Endodermal cell (in vitro differentiated cells): Measurements from ENCODE around the gene RAB11FIP2. TPM values are rescaled to one million over a fixed set of nuclear protein-coding genes. Genes with fewer than 3 reads are reported as not detected.
"Not testable (repeated sequence)": the region's sequence is repeated elsewhere in the genome, so short reads cannot be mapped to it uniquely, and the experiment has no call there.

Experiments
- DNase-seq: peaks from one replicate; pipeline ENCODE4 v3.0.0-alpha.2; 2017
- H3K27ac ChIP-seq: 2 replicates; pipeline ENCODE4 v1.5.1; 2013; ENCODE audit warnings: mild to moderate bottlenecking, low read depth, low read length, moderate library complexity
- H3K27me3 ChIP-seq: 2 replicates; pipeline ENCODE4 v1.6.1; 2013; ENCODE audit warnings: mild to moderate bottlenecking, low read length, moderate library complexity; ENCODE audit not compliant: insufficient read depth, control insufficient read depth, poor library complexity, severe bottlenecking
- H3K36me3 ChIP-seq: 2 replicates; pipeline ENCODE4 v1.7.0; 2013; ENCODE audit warnings: mild to moderate bottlenecking, low read length, moderate library complexity; ENCODE audit not compliant: control insufficient read depth, insufficient read depth
- H3K4me1 ChIP-seq: one replicate; pipeline ENCODE4 v1.7.0; 2013; ENCODE audit warnings: low read length; ENCODE audit not compliant: control insufficient read depth, insufficient read depth
- H3K4me3 ChIP-seq: 2 replicates; pipeline ENCODE4 v1.5.1; 2013; ENCODE audit warnings: mild to moderate bottlenecking, low read length, moderate library complexity
- H3K9ac ChIP-seq: 2 replicates; pipeline ENCODE4 v1.6.1; 2013; ENCODE audit warnings: mild to moderate bottlenecking, low read length, moderate library complexity; ENCODE audit not compliant: poor library complexity, severe bottlenecking; ENCODE audit errors: extremely low read depth
- H3K9me3 ChIP-seq: 2 replicates; pipeline ENCODE4 v1.6.1; 2013; ENCODE audit warnings: mild to moderate bottlenecking, low read length, moderate library complexity; ENCODE audit not compliant: control insufficient read depth
- H3K27ac Mint-ChIP-seq: 2 replicates; pipeline ENCODE4 v1.8.0; 2020; ENCODE audit warnings: mixed read lengths
- H3K27me3 Mint-ChIP-seq: 2 replicates; pipeline ENCODE4 v1.8.0; 2021; ENCODE audit warnings: mild to moderate bottlenecking, mixed read lengths; ENCODE audit not compliant: insufficient read depth
- H3K36me3 Mint-ChIP-seq: 2 replicates; pipeline ENCODE4 v1.8.0; 2020; ENCODE audit warnings: low read depth, mixed read lengths
- H3K4me1 Mint-ChIP-seq: 2 replicates; pipeline ENCODE4 v1.8.0; 2020; ENCODE audit warnings: mixed read lengths
- H3K4me3 Mint-ChIP-seq: 2 replicates; pipeline ENCODE4 v1.8.0; 2020; ENCODE audit warnings: mild to moderate bottlenecking, moderate library complexity, mixed read lengths
- H3K9me3 Mint-ChIP-seq: 2 replicates; pipeline ENCODE4 v1.8.0; 2020; ENCODE audit warnings: mild to moderate bottlenecking, mixed read lengths
- WGBS, 2 experiments: methylation state at CpG; one replicate each; pipeline versions ENCODE4 v1.1.5 to v1.1.7; 2013; ENCODE audit warnings: missing lambda C conversion rate in 2 of 2, mixed read lengths in 1 of 2; ENCODE audit not compliant: insufficient coverage in 1 of 2, insufficient read length in 1 of 2; 5-methylcytosine and 5-hydroxymethylcytosine counted together
- total RNA-seq, 2 donors: library from RNA; stranded (reverse); fragmentation: NEBNext Ultra II Directional in 1 of 2; extraction: Animal tissue kit (Norgen Biotek cat#: 25700) in 1 of 2; gene quantifications; 2 replicates in 1 of 2; 3 replicates in 1 of 2; pipeline ENCODE4 v1.2.1, GENCODE V29; 2021
- TF ChIP-seq, protein P1 (sequence below): fragments of 200-600 bp; sonication (generic); conservative IDR thresholded peaks from 2 replicates; pipeline ENCODE4 v1.5.0; 2021; ENCODE audit warnings: antibody characterized with exemption, mild to moderate bottlenecking

RAB11FIP2 gene
- total RNA-seq, 2 donors from 2014 or later, result 21.9 TPM

GRCh38 chr10:118080817-118081216 is 34.1 kb upstream of the RAB11FIP2 start:
- H3K4me3 ChIP-seq, result no peak overlapping the region
- TF ChIP-seq, protein P1, sequence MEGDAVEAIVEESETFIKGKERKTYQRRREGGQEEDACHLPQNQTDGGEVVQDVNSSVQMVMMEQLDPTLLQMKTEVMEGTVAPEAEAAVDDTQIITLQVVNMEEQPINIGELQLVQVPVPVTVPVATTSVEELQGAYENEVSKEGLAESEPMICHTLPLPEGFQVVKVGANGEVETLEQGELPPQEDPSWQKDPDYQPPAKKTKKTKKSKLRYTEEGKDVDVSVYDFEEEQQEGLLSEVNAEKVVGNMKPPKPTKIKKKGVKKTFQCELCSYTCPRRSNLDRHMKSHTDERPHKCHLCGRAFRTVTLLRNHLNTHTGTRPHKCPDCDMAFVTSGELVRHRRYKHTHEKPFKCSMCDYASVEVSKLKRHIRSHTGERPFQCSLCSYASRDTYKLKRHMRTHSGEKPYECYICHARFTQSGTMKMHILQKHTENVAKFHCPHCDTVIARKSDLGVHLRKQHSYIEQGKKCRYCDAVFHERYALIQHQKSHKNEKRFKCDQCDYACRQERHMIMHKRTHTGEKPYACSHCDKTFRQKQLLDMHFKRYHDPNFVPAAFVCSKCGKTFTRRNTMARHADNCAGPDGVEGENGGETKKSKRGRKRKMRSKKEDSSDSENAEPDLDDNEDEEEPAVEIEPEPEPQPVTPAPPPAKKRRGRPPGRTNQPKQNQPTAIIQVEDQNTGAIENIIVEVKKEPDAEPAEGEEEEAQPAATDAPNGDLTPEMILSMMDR, result no peak
- 90 to 95% methylated on average over 2 to 4 of the region's 4 CpGs for WGBS, 2 experiments
- H3K4me1 ChIP-seq, result no peaks in the 10 kb centered on the region
- H3K36me3 ChIP-seq, result no peaks in the 10 kb centered on the region
- H3K27me3 ChIP-seq, result no peaks in the 10 kb centered on the region
- no peak for DNase-seq
- H3K9me3 Mint-ChIP-seq, result peaks cover 7% of the 10 kb centered on the region
- peaks cover 3% of the 10 kb centered on the region for H3K36me3 Mint-ChIP-seq
- peaks cover 1% of the 10 kb centered on the region for H3K27me3 Mint-ChIP-seq
- no peak overlapping the region for H3K9ac ChIP-seq
- no peaks in the 10 kb centered on the region for H3K4me1 Mint-ChIP-seq
- H3K9me3 ChIP-seq, result no peaks in the 10 kb centered on the region
- no peak overlapping the region for H3K27ac ChIP-seq
- H3K27ac Mint-ChIP-seq, result no peak overlapping the region
- H3K4me3 Mint-ChIP-seq, result no peak overlapping the region

GRCh38 chr10:118076705-118077104 is 30.0 kb upstream of the RAB11FIP2 start:
- H3K9me3 Mint-ChIP-seq, result peaks cover 7% of the 10 kb centered on the region
- TF ChIP-seq, protein P1, result no peak
- H3K27ac Mint-ChIP-seq, result no peak overlapping the region

DNA sequence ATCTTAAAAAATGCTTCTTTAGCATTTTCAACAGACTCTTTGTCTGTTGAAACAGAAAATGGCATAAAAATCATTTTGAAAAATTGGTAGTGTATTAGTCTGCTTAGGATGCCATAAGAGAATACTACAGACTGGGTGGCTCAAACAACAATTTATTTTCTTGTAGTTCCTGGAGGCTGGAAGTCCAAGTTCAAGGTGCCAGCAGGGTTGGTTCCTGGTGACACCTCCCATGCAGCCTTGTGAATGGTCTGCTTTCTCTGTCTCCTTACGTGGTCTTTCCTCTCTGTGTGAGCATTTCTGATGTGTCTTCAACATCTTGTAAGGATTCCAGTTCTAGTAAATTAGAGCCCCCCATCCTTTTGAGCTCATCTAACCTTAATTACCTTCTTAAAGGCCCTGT is 26.1 kb upstream of the RAB11FIP2 start:
- no peak overlapping the region for H3K27ac Mint-ChIP-seq
- H3K9me3 Mint-ChIP-seq, result peaks cover 7% of the 10 kb centered on the region
- H3K27me3 Mint-ChIP-seq, result no peaks in the 10 kb centered on the region
- no peak overlapping the region for H3K9ac ChIP-seq
- H3K36me3 Mint-ChIP-seq, result peaks cover 3% of the 10 kb centered on the region
- DNase-seq, result no peak
- WGBS, 2 experiments, result 80 to 92% methylated on average over 1 of the region's 1 CpG
- TF ChIP-seq, protein P1, result no peak
- H3K4me1 ChIP-seq, result no peaks in the 10 kb centered on the region
- H3K9me3 ChIP-seq, result peaks cover 4% of the 10 kb centered on the region
- H3K4me3 ChIP-seq, result no peak overlapping the region
- peaks cover 12% of the 10 kb centered on the region for H3K4me1 Mint-ChIP-seq
- H3K27ac ChIP-seq, result no peak overlapping the region
- no peak overlapping the region for H3K4me3 Mint-ChIP-seq
- H3K27me3 ChIP-seq, result no peaks in the 10 kb centered on the region
- no peaks in the 10 kb centered on the region for H3K36me3 ChIP-seq

More at GRCh38 chr10:118076705-118077104, 30.0 kb upstream of the RAB11FIP2 start:
- H3K4me3 Mint-ChIP-seq, result no peak overlapping the region
- H3K9me3 ChIP-seq, result peaks cover 4% of the 10 kb centered on the region
- H3K27me3 ChIP-seq, result no peaks in the 10 kb centered on the region
- H3K4me3 ChIP-seq, result no peak overlapping the region
- 100% methylated on average over 3 of the region's 3 CpGs for WGBS, 2 experiments
- no peaks in the 10 kb centered on the region for H3K4me1 ChIP-seq
- peaks cover 3% of the 10 kb centered on the region for H3K36me3 Mint-ChIP-seq
- no peak overlapping the region for H3K27ac ChIP-seq
- no peaks in the 10 kb centered on the region for H3K27me3 Mint-ChIP-seq
- H3K4me1 Mint-ChIP-seq, result no peaks in the 10 kb centered on the region
- no peak for DNase-seq
- H3K9ac ChIP-seq, result no peak overlapping the region
- no peaks in the 10 kb centered on the region for H3K36me3 ChIP-seq

DNA sequence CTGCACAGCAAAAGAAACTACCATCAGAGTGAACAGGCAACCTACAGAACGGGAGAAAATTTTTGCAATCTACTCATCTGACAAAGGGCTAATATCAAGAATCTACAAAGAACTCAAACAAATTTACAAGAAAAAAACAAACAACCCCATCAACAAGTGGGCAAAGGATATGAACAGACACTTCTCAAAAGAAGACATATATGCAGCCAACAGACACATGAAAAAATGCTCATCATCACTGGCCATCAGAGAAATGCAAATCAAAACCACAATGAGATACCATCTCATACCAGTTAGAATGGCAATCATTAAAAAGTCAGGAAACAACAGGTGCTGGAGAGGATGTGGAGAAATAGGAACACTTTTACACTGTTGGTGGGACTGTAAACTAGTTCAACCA is 20.6 kb upstream of the RAB11FIP2 start:
- DNase-seq, H3K4me3 ChIP-seq, H3K27me3 Mint-ChIP-seq, H3K27me3 ChIP-seq, H3K4me1 ChIP-seq, H3K9me3 Mint-ChIP-seq, H3K36me3 ChIP-seq, H3K27ac Mint-ChIP-seq, H3K9ac ChIP-seq, H3K36me3 Mint-ChIP-seq, H3K27ac ChIP-seq, H3K4me3 Mint-ChIP-seq: not testable (repeated sequence)
- peaks cover 10% of the 10 kb centered on the region for H3K9me3 ChIP-seq
- peaks cover 26% of the 10 kb centered on the region for H3K4me1 Mint-ChIP-seq
- WGBS, 2 experiments, result 80% methylated on average over 1 of the region's 1 CpG; no CpG with 5 or more reads in 1 of the 2 experiments
